NCI-H1436 (cell line): ENCODE measurements around the gene AEBP1.
A peak's percentile ranks its signal among the peaks of the same experiment; 100 is the strongest.
"Not testable (repeated sequence)": the region's sequence is repeated elsewhere in the genome, so short reads cannot be mapped to it uniquely, and the experiment has no call there.

Experiments
- DNase-seq: peaks from one replicate; lab custom pipeline; 2025; lab: John Stamatoyannopoulos, UW

The AEBP1 gene

GRCh38 chr7:44117801-44118429 is 13.8 kb downstream of the AEBP1 start:
- no peak for DNase-seq

DNA sequence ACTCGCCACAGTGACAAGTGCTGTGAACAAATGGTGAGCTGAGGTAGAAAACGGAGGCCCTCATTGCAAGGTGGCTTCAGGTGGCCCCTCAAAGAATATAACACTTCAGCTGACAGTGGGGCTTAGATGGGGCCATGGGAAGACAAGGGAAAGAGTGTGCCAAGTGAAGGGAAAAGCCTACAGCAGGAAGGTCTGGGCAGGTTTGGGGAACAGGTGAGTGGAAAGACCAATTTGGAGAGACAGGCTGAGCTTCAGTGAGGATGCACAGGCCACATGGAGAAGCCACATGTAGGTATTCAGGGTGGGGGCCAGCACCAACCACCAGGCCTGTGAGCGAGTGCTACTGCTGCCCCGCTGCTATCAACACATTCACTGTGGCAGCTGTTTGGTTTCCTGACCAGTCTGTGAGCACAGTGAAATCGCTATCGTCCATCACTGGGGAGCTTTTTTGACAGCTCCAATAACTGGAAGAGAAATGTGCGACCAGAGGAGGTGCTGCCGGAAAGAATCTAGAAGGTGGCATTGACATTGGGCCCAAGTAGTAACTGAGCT is 15.8 kb downstream of the AEBP1 start:
- DNase-seq = no peak

DNA sequence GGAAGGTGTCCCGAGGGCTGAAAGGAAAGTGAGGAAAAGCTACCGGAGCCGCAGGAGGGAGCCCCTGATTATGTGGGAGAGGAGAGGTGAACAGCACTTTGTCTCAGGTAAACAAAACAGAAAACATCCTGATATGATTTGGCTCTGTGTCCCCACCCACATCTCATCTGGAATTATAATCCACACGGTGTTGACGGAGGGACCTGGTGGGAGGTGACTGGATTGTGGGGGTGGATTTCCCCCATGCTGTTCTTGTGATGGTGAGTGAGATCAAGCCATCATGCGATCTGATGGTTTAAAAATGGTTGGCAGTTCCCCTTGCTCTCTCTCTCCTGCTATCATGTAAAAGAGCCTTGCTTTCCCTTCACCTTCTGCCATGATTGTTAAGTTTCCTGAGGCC is 16.2 kb downstream of the AEBP1 start:
- no peak for DNase-seq

DNA sequence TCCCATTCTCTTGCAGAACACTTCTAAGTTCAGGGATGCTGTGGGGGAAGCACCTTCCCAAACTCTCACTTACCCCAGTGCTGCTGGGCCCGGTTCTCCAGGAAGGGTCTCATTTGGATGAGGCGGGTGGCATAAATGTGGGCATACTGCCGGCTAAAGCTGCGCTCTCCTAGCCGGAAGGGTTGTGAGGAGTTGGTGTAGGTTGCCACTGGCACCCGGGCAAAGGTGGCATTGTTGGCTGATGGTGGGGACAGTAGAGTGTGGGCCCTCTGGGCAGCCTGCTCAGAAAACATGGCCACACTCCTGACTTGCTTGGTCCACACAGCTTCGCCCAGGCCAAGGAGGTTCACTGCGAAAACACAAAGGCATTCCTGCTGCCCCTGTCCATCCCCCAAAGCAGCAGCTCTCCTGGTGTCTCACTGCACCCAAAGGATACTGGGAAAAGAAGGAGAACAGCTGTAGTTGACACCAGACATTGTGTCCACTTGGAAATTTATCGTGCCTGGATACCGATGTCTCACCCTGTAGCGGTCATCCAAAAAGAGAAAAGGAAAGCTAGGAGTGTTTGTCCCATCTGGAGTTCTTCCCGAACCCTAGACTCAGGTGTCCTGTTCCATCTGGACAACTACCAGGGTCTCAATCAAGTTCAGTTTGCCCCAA is 17.7 kb downstream of the AEBP1 start:
- DNase-seq = no peak

GRCh38 chr7:44122529-44122928 is 18.4 kb downstream of the AEBP1 start:
- no peak for DNase-seq

GRCh38 chr7:44123190-44124003 is 19.3 kb downstream of the AEBP1 start, which contains the start of gene POLD2:
Gene POLD2, minus strand, starts transcription at chr7:44123548. Its CDS starts 1,495 bp downstream, at chr7:44122053.
- DNase-seq = peak; percentile 96

GRCh38 chr7:44124822-44125202 is 20.7 kb downstream of the AEBP1 start:
- DNase-seq = no peak

DNA sequence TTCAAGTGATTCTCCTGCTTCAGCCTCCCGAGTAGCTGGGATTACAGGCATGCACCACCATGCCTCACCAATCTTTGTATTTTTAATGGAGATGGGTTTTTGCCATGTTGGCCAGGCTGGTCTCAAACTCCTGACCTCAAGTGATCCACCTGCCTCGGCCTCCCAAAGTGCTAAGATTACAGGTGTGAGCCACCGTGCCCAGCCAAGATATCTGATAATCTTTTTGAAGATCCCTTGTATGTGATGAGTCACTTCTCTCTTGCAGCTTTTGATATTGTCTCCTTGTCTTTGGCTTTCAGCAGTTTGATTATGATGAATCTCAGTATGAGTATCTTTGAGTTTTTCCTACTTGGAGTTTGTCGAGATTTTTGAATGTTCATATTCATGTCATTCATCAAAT is 22.4 kb downstream of the AEBP1 start:
- not testable (repeated sequence) for DNase-seq

DNA sequence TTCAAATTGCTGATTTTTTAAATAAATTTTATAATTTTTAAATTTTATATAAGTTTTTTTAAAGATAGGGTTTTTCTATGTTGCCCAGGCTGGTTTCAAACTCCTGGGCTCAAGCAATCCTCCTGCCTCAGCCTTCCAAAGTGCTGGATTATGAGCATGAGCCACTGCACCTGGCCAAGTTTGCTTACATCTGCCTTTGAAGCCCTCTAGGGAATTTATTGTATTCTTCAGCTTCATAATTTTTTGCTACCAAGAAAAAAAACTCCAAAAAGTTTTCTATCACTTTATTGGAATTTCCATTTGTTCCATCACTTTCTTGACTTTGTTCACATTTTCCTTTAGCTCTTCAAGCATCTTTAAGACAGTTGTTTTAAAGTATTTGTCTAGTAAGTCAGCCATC is 23.0 kb downstream of the AEBP1 start:
- DNase-seq = no peak

DNA sequence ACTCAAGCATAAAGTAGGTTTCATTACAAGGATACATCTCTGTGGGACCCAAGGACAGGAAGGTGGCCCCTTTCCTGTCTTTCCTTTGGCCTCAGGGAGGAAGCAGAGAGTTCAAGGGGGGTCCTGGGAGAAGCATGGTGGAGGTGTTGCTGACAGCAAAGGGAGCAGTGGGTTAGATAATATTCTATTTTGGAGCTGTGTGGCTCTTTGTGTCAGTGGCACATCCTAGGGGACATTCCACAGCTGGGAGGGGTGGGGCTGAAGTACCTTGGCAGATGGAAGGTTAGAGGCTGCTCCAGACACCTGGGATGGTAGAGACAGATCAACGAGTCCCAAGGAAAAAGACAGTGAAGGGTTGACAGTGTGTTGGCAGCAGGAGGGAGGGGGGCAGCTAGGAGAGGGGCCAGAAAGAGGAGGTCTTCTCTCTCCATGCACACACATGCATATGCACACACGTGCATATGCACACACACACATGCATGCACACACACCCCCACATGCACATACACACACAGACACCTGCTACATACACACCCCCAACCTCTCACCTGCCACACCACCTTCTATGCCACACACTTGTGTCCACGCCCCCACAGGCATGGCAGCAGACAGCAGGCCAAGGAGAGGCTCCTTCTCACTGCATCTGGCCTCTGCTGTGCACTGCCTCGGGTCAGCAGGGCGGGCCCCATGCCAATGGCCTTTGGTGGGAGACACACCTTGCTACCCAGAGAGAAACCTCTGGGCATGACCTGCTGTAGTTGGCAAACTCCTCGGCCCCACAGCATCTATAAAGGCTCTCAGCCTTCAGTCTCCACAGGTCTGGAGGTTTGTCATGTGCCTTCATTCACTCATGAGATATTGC is 24.8 kb downstream of the AEBP1 start:
- no peak for DNase-seq

DNA sequence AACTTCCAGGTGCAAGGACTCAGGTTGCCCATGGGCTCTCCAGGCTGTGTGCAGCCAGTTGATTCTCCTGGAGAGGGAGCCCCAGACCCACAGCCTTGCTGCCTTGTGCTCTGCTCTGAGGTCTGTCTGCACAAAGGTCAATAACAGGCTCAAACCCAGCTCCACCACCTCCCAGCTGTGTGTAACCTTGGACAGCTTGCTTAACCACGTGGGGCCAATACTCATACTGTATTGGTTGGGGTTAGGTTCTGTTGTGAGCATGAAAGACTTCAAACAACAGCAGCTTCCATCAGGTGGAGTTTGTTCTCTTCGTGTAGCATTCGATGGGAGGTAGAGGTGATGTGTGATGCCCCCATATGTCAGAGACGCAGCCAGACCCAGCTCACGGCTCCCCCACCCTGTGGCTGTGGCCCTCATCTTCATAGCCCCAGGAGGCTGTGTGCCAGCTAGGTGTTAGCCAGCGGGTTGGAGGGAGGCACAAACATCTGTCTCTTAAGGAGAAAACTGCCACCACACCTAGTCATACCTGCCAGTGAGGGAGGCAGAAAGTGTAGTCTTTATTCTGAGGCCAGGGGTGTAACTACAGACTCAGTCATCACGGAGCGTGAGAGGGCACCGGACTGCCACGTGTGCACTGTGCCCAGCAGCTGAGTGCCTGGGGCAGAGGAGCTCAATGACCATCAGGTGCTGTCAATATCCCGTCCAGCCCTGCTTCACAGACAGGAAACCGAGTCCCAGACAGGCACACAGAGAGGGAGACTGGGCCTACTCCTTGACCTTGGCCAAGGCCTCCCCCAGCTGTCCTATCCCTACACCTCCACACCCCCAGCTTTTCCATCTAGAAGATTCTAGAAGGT is 27.3 kb downstream of the AEBP1 start:
- DNase-seq = no peak

- DNase-seq = no peak
Observed at GRCh38 chr7:44132039-44132438, 27.9 kb downstream of the AEBP1 start.

DNA sequence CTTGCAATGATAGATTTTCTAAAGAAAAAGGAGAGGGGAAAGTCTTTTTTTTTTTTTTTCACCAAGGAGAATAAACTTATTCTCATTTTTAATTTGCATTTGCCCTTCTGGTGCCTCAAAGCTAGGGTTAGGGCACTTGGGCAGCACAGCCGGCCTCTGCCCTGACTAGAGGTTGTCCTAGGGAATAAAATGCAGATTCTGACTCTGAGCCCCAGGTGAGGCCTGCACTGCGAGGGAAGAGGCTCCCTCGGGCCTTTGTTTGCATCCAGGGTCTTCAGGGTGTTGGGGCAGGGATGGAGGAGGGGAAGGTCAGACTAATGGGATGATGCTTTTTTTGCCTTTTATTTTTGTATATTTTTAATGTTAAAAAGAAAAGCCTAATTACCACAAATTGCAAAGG is 29.1 kb downstream of the AEBP1 start:
- DNase-seq = no peak

GRCh38 chr7:44134943-44135628 is 30.9 kb downstream of the AEBP1 start:
- DNase-seq = no peak

DNA sequence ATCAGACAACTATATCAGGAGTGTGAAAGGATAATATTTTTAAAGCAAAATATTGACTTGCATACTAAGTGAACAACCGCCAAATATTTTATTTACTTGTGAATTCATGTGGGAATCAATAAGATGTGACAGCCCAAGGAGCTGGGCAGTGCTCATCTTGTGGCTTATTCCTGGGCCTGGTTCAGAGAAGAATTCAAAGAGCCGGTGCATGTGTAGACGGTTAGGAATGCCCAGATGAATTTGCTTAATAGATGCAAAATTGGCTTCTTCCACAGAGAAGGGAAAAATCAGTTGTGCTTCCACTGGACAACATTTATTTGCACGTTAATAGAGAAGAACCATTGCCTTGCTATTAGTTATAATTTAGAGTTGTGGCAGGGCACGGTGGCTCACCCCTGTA is 32.6 kb downstream of the AEBP1 start:
- DNase-seq = no peak

- no peak for DNase-seq
Observed at GRCh38 chr7:44138698-44139097, 34.6 kb downstream of the AEBP1 start.

GRCh38 chr7:44139311-44140010 is 35.3 kb downstream of the AEBP1 start:
- no peak for DNase-seq

DNA sequence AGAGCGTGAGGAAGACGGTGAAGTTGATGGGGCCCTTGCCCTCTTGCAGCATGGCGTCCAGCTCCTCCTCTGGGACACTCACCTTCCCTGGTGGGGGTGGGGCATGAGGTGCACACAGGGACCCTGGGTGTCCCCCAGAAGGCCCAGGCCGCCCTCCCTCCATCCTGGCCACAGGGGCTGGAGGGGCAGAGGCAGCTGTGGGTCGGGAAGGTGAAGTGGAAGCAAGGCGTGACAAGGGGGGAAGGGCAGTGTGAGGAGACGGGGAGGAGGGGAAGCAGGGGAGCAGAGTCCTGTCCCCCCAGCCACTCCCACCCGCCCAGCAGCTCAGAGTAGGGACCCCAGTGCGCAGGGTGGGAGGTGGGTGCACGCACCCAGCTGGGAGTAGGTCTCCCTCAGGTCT is 36.2 kb downstream of the AEBP1 start:
- DNase-seq = no peak

- DNase-seq = no peak
Observed at GRCh38 chr7:44141221-44141850, 37.2 kb downstream of the AEBP1 start, which contains the start of gene MYL7. Gene MYL7, minus strand, starts transcription at chr7:44141332. Its CDS starts 27 bp downstream, at chr7:44141305.
